SK-N-MC (cell line): ENCODE results near the gene GPR27.

Experiments used
- EZH2 ChIP-seq: fragments of 200-600 bp; sonication (generic); IDR thresholded peaks from one replicate; pipeline ENCODE4 v1.6.1; 2017; ENCODE audit warnings: antibody characterized with exemption
- POLR2AphosphoS5 ChIP-seq: IDR thresholded peaks from 2 replicates; pipeline ENCODE4 v1.6.1; 2012; ENCODE audit warnings: mild to moderate bottlenecking, low read depth, low read length, borderline replicate concordance

DNA sequence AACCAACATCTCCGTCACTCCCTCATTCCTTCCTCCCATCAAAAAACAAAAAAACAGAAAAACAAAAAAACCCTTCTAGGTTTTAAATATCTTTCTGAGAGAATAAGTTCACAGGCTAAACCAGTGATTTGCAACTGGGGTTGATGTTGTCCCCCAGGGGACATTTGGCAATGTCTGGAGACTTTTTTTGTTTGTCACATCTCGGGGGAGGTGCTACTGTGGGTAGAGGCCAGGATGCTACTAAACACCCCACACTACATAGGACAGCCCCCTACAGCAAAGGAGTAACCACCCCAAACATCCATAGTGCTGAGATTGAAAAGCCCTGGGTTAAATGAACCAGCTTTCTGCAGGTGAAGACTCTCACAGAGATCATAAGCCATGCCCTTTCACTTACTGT, 48.3 kb downstream of the GPR27 start:
- TF ChIP-seq EZH2 (no peak), POLR2AphosphoS5 (no peak)
